HFF-Myc (cell line): ENCODE data around the gene LRRC4C.
A peak's percentile ranks its signal among the peaks of the same experiment; 100 is the strongest.

Experiments used
- DNase-seq: peaks from one replicate; pipeline ENCODE4 v3.0.0-alpha.2; 2011; ENCODE audit warnings: low read depth; ENCODE audit errors: extremely low read depth
- H3K4me3 ChIP-seq: replicated peaks from 2 replicates; pipeline ENCODE4 v1.5.1; 2011; ENCODE audit warnings: low read depth, mild to moderate bottlenecking, control low read depth, low read length
- TF ChIP-seq, protein P1 (sequence below): IDR thresholded peaks from 2 replicates; pipeline ENCODE4 v1.5.1; 2012; ENCODE audit warnings: mild to moderate bottlenecking, low read depth, low read length, control low read depth; ENCODE audit errors: missing control alignments

The LRRC4C gene

DNA sequence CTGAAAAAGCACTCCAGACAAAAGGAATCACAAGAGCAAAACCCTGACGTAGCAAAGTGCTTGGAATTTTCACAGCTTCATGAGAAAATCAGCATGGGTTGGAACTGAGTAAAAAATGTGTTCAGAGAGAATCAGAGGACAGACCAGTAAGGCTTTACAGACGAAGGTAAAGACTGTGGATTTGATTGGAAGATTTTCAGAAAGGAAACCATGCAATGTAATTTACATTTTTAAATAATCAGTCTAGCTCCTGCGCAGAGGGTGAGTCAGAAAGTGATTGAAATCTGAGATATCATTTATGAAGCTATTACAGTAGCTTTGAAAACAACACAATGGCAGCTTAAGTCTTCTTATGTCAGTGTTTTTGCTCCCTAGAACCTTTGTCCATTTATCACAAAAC is 1122.3 kb downstream of the LRRC4C start:
- TF ChIP-seq, protein P1, sequence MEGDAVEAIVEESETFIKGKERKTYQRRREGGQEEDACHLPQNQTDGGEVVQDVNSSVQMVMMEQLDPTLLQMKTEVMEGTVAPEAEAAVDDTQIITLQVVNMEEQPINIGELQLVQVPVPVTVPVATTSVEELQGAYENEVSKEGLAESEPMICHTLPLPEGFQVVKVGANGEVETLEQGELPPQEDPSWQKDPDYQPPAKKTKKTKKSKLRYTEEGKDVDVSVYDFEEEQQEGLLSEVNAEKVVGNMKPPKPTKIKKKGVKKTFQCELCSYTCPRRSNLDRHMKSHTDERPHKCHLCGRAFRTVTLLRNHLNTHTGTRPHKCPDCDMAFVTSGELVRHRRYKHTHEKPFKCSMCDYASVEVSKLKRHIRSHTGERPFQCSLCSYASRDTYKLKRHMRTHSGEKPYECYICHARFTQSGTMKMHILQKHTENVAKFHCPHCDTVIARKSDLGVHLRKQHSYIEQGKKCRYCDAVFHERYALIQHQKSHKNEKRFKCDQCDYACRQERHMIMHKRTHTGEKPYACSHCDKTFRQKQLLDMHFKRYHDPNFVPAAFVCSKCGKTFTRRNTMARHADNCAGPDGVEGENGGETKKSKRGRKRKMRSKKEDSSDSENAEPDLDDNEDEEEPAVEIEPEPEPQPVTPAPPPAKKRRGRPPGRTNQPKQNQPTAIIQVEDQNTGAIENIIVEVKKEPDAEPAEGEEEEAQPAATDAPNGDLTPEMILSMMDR: no peak
- no peak for DNase-seq
- H3K4me3 ChIP-seq: no peak overlapping the region

DNA sequence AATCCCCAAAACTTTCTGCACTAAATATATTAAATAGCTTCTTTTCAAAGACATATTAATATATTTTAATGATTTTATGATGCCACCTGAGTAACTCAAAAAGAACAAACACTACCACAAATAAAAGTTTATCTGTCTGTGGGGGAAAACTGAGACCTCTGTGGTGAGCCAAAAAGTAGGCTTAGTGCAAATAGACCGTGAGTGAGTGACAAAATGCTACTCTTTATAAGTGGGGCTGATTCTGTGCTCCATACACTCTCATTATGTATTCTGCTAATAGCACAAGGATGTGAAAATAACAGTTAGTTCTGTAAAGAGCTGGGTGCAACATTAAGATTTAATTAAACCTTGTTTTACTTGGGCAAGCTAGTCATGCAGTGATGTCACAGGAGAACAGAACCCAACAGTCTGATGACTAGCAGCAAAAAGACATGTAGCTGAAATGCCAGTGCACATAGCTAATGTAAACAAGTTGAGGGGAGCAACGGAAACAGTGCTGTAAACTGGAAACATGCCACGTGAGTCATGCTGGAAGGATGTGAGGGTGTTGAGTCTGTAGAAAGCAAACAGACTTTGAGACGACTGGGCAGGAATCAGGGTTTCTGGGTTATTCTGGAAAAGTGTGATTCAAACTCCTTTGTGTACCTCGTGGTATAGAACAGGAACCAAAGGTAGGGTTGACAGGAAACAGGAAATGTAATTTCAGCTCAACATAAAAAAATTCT is 1130.4 kb downstream of the LRRC4C start:
- DNase-seq: peak; percentile 100
- TF ChIP-seq, protein P1: no peak
- H3K4me3 ChIP-seq: no peak overlapping the region

DNA sequence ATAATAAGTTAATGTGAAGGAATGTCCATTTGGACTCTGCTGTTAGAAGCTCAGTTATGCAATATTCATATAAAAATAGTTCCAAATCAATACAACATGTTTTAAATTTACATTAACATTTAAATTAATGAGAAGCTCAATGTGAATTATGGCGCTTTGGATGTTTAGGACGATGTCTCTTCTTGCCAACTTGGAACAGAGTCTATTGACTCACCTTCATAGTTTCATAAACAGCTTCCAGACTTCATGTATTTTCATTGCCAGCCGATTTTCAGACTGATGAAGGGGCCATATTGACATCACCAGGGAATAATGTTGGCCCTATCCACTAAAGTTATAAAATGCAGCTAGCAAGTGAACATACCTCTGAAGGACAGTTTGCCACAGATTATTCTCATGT is 1136.2 kb downstream of the LRRC4C start:
- TF ChIP-seq, protein P1: no peak
- no peak for DNase-seq
- no peak overlapping the region for H3K4me3 ChIP-seq

DNA sequence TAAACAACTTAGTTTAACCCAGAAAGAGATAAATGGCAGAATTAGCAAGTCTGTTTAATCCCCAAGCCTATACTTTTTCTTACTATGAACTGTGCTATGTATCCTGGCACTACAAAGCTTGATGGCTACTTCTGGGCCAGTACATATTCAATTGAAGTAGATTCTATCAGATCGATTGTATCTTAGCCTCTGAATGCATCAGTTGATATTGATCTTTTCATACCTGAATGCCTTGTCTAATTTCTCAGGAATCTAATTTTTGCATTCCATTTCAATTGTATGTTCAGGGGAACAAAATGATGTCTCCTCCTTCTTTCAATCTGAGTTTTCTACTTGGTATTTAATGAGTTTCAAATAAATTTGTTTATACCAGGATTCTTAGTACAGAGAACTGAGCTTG is 1137.9 kb downstream of the LRRC4C start:
- no peak for DNase-seq
- TF ChIP-seq, protein P1: no peak
- no peak overlapping the region for H3K4me3 ChIP-seq

DNA sequence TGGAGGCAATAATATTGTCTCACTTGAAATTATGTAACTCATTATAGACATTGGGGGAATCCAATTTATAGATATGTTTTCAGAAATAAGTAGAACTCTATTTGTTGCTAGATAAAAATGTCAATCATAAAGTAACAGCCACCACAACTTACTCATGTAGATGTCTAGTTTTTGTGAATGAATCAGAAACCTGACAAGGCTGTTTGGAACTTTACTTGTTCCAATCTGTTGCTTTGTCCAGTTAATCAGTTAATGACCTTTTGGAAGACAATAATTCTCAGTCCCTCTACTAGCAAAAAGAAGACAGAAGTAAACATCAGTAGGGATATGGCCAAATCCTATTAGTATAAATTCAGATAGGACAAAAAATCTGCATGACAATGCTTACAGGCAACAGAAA is 1143.3 kb downstream of the LRRC4C start:
- TF ChIP-seq, protein P1: no peak
- no peak overlapping the region for H3K4me3 ChIP-seq
- no peak for DNase-seq

DNA sequence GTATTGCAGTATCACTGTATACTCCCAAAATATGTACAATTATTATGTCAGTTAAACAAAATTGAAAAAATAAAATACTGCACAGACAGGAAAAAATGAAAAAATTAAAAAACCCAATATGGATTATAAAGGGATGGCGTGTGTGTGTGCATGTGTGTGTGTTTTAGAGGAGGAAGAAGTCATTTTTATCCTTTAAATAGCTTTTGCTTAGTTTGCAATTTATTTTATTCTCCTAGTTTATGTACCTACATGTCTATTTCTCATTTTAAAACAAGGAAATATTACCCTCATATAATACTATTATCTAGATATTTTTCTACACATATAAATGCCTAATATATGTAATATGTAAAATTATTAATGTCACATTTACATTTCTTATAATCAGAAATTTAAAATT is 1144.3 kb downstream of the LRRC4C start:
- no peak overlapping the region for H3K4me3 ChIP-seq
- no peak for DNase-seq
- TF ChIP-seq, protein P1: no peak

DNA sequence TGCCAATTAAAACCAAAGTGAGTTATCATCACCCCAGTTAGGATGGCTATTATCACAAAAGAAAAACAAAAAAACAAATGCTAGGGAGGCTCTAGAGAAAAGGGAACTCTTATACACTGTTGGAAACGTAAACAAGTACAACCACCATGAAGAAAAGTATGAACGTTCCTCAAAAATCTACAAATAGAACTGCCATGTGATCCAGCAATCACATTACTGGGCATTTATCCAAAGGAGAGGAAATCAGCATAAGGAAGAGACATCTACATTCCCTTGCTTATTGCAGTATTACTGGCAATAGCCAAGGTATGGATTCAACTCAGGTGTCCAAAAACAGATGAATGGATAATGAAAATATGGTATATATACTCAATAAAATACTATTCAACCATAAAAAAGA is 1145.1 kb downstream of the LRRC4C start:
- no peak for DNase-seq
- no peak overlapping the region for H3K4me3 ChIP-seq
- TF ChIP-seq, protein P1: no peak
